ENCODE data around the gene NEDD8.

The NEDD8 gene

DNA sequence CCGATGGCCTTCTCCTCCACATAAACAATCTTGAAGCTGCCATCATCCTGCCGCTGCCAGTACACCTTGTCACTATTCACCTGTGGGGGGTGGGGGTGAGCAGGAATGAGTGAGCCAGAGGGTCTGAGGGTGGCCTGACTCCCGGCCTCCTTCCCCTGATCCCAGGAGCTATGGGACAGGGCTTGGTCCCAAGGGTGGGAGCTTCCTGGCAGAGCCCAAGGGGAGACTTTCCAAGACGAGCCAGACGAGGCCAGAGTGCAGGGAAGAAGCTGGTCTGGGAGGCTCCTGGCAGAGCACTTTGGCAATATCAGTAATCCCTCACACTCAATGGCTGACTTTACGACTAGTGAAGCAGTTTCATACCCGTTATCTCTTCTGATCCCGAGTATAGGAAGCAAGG is 23.3 kb upstream of the NEDD8 start:
- TF ChIP-seq, protein P1, sequence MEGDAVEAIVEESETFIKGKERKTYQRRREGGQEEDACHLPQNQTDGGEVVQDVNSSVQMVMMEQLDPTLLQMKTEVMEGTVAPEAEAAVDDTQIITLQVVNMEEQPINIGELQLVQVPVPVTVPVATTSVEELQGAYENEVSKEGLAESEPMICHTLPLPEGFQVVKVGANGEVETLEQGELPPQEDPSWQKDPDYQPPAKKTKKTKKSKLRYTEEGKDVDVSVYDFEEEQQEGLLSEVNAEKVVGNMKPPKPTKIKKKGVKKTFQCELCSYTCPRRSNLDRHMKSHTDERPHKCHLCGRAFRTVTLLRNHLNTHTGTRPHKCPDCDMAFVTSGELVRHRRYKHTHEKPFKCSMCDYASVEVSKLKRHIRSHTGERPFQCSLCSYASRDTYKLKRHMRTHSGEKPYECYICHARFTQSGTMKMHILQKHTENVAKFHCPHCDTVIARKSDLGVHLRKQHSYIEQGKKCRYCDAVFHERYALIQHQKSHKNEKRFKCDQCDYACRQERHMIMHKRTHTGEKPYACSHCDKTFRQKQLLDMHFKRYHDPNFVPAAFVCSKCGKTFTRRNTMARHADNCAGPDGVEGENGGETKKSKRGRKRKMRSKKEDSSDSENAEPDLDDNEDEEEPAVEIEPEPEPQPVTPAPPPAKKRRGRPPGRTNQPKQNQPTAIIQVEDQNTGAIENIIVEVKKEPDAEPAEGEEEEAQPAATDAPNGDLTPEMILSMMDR (IDR thresholded peaks at IDR 0.05; ENCODE audit: insufficient read depth, missing control alignments): no peak
- FAIRE-seq: no peak

DNA sequence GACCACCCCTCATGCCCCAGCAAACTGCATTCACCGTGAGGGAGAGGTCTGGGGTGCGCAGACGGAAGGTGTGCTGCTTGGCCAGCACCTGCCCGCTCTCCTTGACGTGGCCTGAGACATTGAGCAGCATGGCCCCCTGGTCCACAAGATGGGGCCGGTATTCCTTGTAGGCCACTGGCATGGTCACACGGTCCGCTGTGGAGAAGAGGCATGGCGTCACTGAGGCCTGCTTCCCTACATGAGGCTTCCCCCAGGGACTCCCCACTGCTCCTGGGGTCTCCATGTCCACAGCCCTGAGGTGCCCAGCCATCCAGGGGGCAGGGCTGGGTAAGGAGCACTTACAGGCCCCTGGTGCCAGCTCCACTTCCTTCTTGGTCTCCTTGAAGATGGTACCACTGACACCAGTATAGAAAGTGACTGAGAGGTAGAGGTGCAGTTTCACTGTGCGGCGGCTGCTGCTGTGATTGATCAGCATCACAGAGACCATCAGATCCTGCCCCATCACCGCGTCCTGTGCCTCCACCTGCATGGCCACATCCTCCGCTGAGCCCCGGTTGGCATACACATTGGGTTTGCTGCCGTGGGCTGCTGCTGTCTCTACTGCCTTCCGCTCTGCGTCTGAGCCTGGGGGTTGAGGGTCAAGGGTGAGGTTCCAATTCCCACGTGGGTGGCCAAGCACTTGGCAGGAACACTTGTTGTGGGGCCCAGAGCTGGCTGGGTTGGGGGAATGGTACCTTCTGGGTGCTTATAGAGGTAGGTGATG is 22.6 kb upstream of the NEDD8 start:
- no peak for FAIRE-seq
- TF ChIP-seq, protein P1 (IDR thresholded peaks at IDR 0.05; ENCODE audit: insufficient read depth, missing control alignments): no peak
- no peak for DNase-seq (ENCODE audit: insufficient read length, low spot score)

More for the DNA sequence above, 23.3 kb upstream of the NEDD8 start:
- DNase-seq (ENCODE audit: insufficient read length, low spot score): no peak

DNA sequence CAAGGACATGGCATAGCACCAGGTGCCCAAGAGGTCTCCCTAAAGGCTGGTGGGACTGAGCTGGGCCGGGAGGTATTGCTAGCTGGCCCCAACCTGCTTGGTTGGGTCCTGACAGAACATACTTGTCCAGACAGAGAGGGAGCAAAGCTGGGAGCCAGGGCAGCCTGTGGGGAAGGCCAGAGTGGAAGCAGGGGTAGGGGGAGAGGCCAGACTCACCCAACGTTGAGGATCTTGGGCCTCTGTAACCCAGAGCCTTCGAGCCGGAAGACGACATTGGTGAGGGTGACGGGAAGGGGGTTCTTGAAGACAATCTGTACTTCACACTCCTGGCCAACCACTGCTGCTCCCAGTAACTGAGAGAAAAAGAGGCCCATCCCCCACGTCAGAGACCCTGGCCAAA is 21.8 kb upstream of the NEDD8 start:
- TF ChIP-seq, protein P1 (IDR thresholded peaks at IDR 0.05; ENCODE audit: insufficient read depth, missing control alignments): no peak
- DNase-seq (ENCODE audit: insufficient read length, low spot score): no peak
- FAIRE-seq: no peak

DNA sequence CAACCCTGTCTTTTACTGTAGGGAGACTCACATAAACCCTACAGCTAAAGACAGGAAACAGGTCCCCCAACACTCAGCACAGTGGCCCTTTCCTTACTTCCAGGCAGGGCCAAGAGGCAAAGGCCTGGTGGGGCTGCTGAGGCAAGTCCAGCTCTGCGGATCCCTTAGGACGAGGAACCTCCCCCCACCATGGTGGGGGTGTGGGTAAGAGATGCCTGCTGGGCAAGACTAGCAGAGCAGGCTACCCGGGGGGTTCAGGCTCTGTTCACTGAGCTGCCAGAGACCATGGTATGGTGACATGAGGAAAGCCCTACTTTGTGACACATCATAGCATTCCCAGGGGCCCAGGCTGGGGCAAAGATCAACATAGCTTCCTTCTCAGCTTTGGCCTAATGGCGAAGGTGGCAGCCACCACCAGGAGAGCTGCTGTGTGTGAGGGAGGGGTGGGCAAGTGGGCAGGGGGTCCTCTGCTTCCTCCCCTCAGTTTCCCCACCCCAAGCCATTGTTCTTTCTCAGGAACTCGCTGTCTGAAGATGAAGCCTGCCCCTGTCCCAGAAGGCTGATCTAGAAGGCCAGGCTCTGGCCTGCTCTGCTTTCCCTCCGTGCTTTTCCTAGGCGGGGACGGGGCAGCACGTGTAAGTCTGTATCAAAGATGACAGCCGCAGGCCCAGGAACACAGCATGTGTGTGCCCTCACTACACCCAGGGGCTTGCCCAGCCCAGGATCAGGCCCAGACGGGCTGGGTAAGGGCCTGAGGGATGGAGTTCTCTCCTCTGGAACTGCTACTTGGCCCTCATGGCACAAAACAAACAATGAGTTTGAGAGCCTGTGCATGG is 20.3 kb upstream of the NEDD8 start:
- no peak for DNase-seq (ENCODE audit: insufficient read length, low spot score)
- no peak for FAIRE-seq
- TF ChIP-seq, protein P1 (IDR thresholded peaks at IDR 0.05; ENCODE audit: insufficient read depth, missing control alignments): no peak

DNA sequence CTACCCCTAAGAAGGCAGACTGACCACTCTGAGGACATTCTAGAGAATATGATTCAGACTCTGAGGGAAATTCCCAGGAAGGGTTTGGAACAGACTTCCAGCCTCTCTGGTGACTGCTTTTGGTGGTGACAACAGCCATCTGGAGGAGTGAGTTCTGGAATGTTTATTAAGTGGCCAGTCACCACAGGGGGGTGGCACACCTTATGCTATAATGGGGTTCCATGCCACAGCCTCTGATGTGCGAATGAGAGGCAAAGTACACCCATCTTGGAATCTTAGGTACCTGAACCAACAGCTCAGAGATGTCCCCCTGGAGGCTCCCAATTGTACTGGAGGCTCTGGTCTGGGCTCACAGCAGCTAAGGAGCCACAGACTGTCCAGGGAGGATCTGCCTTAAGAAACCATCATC is 19.7 kb upstream of the NEDD8 start:
- TF ChIP-seq, protein P1 (IDR thresholded peaks at IDR 0.05; ENCODE audit: insufficient read depth, missing control alignments): no peak
- DNase-seq (ENCODE audit: insufficient read length, low spot score) (no peak), FAIRE-seq (no peak)

DNA sequence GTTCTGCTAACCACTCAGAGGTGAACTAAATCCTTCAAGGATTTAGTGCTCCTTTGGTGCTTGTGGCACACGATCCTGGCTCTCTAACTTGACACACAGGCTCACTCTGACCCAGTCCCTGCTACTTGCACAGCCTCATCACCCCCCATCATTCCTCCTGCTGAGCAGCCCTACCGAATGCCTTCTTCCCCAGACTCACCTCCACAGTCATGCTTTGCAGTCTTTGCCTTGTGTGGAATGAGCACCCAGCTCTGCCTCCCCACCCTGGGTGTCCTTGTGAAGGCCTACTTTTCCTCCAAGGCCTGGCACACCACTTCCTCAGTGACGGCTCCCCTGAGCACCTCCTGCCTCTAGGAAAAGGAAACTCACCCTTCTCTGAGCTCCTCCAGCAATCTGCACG is 18.2 kb upstream of the NEDD8 start:
- FAIRE-seq (no peak), DNase-seq (ENCODE audit: insufficient read length, low spot score) (no peak)
- TF ChIP-seq, protein P1 (IDR thresholded peaks at IDR 0.05; ENCODE audit: insufficient read depth, missing control alignments): no peak

Measured in D721Med (cell line).